Measurements from ENCODE around the gene KCNQ5. TPM values are rescaled to one million over a fixed set of nuclear protein-coding genes. Genes with fewer than 3 reads are reported as not detected.

The KCNQ5 gene
- total and polyA plus RNA-seq, 2 of the 8 experiments (the other 6 are each of a cell fraction or from before 2014, with no cell fraction given) = 0.83 to 1.2 TPM

GRCh38 chr6:72987301-72987700, 365.4 kb downstream of the KCNQ5 start:
- H3K9me3 ChIP-seq (ENCODE audit: insufficient read depth in 2 of 2, low read depth in 1 of 2, low read length in 1 of 2) = peaks cover 0 to 3% of the 10 kb centered on the region in 2 experiments; a peak in 1 of 4 replicates
- H3K27me3 ChIP-seq (replicated peaks in 1 of 4; ENCODE audit: control insufficient read depth in 3 of 4, extremely low read depth in 1 of 4, insufficient read depth in 3 of 4, low read length in 3 of 4) = no peaks in the 10 kb centered on the region
- no peak overlapping the region for H2AK5ac ChIP-seq (ENCODE audit: low read depth, low read length)
- H4K20me1 ChIP-seq (replicated peaks in 1 of 2; ENCODE audit: control insufficient read depth in 1 of 2, insufficient read depth in 2 of 2, low read length in 2 of 2) = no peaks in the 10 kb centered on the region
- H4K91ac ChIP-seq (replicated peaks; ENCODE audit: insufficient read length, low read length) = no peak overlapping the region
- no peak overlapping the region for H3K27ac ChIP-seq (ENCODE audit: low read depth, low read length)
- no peak overlapping the region for H4K5ac ChIP-seq (ENCODE audit: insufficient read length, low read depth, low read length)
- no peaks in the 10 kb centered on the region for H3K36me3 ChIP-seq (ENCODE audit: control insufficient read depth in 2 of 4, insufficient read depth in 4 of 4, low read length in 3 of 4)
- no peak overlapping the region for H3K18ac ChIP-seq (ENCODE audit: extremely low read depth, low read length)
- H2BK5ac ChIP-seq (ENCODE audit: low read depth, low read length) = no peak overlapping the region
- H2BK12ac ChIP-seq (ENCODE audit: low read depth, low read length) = no peak overlapping the region
- H3K14ac ChIP-seq (ENCODE audit: insufficient read length) = no peak overlapping the region
- no peak overlapping the region for H3K9ac ChIP-seq (replicated peaks in 1 of 4; ENCODE audit: extremely low read depth in 1 of 4, low read depth in 3 of 4, low read length in 3 of 4)
- H3K56ac ChIP-seq (replicated peaks; ENCODE audit: insufficient read length, low read depth, low read length) = no peak overlapping the region
- no peak overlapping the region for H3K23ac ChIP-seq (ENCODE audit: insufficient read length)
- POLR2A ChIA-PET (ENCODE audit: partially characterized antibody) = no interaction called here
- no peaks in the 10 kb centered on the region for H3K23me2 ChIP-seq (ENCODE audit: low read depth, low read length)
- CTCF ChIA-PET (ENCODE audit: partially characterized antibody) = interaction anchor here (0.5 to 0.6 kb wide), 3 partner anchors 16 to 1711 kb away, joined by 3 to 4 read pairs (median 3); no protein-coding TSS in a partner anchor
- no peak overlapping the region for H2BK120ac ChIP-seq (replicated peaks; ENCODE audit: low read depth, low read length)
- DNase-seq (ENCODE audit: low read depth in 1 of 2, low spot score in 2 of 2) = no peak
- H2AFZ ChIP-seq (ENCODE audit: low read length) = no peak overlapping the region
- no peaks in the 10 kb centered on the region for H3K79me2 ChIP-seq (ENCODE audit: control insufficient read depth in 1 of 2, insufficient read depth in 2 of 2, low read length in 2 of 2)
- H3K4me1 ChIP-seq (replicated peaks in 1 of 4; ENCODE audit: control insufficient read depth in 3 of 4, insufficient read depth in 4 of 4, low read length in 3 of 4) = no peaks in the 10 kb centered on the region
- no peak overlapping the region for H2BK20ac ChIP-seq (ENCODE audit: low read length)
- 94% methylated on average over 16 of the region's 19 CpGs; no CpG with 5 or more reads in 1 of the 2 experiments for WGBS, 2 experiments (ENCODE audit: extremely low coverage in 1 of 2, insufficient coverage in 1 of 2, insufficient read length in 1 of 2, insufficient replicate concordance in 2 of 2, low coverage in 1 of 2, low lambda C conversion rate in 2 of 2, missing lambda C conversion rate in 1 of 2)
- FAIRE-seq = no peak
- H3K4me3 ChIP-seq (ENCODE audit: extremely low read depth in 1 of 4, insufficient read depth in 2 of 4, low read depth in 3 of 4, low read length in 4 of 4) = no peak overlapping the region
- H3K4ac ChIP-seq (replicated peaks; ENCODE audit: insufficient read length, low read depth, low read length) = no peak overlapping the region
- H4K8ac ChIP-seq (ENCODE audit: extremely low read depth, insufficient read depth, low read length) = no peak overlapping the region
- no peak overlapping the region for H2BK15ac ChIP-seq (ENCODE audit: low read length)
- H3K4me2 ChIP-seq (ENCODE audit: insufficient read depth in 1 of 2, low read depth in 2 of 2, low read length in 2 of 2) = no peak overlapping the region
- H3K79me1 ChIP-seq (ENCODE audit: low read depth, low read length) = no peaks in the 10 kb centered on the region
- TF ChIP-seq EGR1 (IDR thresholded peaks at IDR 0.05; ENCODE audit: borderline replicate concordance, low read depth, low read length) (no peak), SP1 (IDR thresholded peaks at IDR 0.05; ENCODE audit: low read depth, low read length) (no peak), HDAC6 (IDR thresholded peaks at IDR 0.05; ENCODE audit: low read depth, low read length) (no peak), E2F6 (IDR thresholded peaks at IDR 0.05) (no peak), PHF8 (conservative IDR thresholded peaks at IDR 0.05; ENCODE audit: low read depth, low read length) (no peak), HDAC2 (IDR thresholded peaks at IDR 0.05; ENCODE audit: borderline replicate concordance in 1 of 2, low read depth in 2 of 2, low read length in 2 of 2) (no peak), TAF7 (optimal IDR thresholded peaks at IDR 0.05; ENCODE audit: borderline replicate concordance, low read depth, low read length) (no peak), TCF12 (IDR thresholded peaks at IDR 0.05; ENCODE audit: low read depth, low read length) (no peak), RFX5 (IDR thresholded peaks at IDR 0.05; ENCODE audit: borderline replicate concordance, low read depth, low read length) (no peak)

All from H1 (cell line).